Measurements from ENCODE around the gene CLDN8. TPM values are rescaled to one million over a fixed set of nuclear protein-coding genes. Genes with fewer than 3 reads are reported as not detected.

CLDN8 gene
- polyA plus RNA-seq, 3 donors: 54.3 to 70.9 (median 56.5) TPM

- DNase-seq: no peak
These were observed 6.8 kb upstream of the CLDN8 start for GRCh38 chr21:30222724-30223123.

DNA sequence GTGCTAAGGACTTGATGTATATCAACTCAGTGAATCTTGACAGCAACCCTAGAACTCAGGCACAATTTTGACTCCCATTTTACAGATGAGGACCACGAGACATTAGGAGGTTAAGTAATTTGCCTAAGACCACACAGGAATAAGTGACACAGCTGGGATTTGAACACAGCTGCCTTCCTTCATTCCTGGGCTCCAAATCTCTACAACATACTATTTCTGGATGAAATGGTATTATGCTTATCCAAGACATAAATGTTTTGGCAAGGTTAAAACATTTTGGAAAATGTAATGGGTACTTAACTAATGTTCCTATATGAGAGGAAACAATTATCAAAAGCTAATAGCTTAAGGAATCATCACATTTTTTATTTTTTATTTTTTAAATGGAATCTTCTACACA is 4.8 kb downstream of the CLDN8 start:
- no peak for DNase-seq

- DNase-seq: no peak
These were observed 6.3 kb downstream of the CLDN8 start for GRCh38 chr21:30209601-30210000.

GRCh38 chr21:30207252-30207579 is 8.7 kb downstream of the CLDN8 start:
- no peak for DNase-seq

DNA sequence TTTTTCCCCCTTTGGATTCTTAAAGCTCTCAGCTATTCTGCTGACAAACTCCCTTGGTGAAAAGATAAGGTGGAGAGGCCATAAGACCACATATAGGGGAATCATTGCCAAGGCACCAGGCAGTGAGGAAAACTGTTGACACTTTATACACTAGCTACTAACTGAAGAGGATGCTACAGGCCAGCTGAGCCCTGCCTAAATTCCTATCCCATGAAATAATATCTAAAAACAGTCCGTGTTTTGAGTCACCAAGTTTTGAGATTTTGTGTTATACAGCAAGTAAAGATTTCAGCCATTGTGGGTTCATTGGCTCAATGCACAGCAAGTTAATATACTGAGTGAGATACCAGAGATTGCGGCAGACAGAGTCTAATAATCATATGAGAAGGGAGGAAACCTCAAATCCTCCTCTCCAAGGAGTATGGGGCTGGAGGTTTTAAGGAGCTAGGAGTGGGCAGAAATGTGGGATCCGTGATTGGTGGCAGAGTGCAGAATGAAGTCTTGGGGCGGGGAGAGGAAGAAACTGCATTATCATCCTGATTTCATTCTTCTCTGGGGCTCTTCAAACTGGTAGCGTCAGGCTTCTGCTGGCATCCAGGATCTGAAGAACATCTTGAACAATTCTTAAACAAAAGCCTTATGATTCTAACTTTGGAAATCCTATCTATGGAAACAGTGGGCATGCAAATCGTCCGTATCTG is 9.2 kb downstream of the CLDN8 start:
- DNase-seq: no peak

DNA sequence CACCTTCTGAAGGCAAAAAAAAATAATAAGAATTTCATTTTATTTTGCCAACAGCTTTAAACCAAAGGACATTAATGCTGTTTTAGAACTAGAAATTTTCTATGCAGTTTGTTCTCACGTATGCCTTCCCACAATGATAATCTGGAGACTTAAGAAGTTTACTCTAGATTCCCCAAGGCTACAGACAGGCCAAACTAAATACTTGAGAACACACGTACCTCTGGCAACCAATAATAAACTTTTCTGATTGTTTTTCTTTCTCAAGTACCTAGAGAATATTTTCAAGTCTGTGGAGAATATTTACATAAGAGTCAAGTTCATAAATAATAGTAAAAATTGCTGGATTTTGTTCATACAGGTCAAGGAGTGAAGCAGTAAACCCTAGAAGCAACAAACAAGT is 15.9 kb downstream of the CLDN8 start:
- no peak for DNase-seq

DNA sequence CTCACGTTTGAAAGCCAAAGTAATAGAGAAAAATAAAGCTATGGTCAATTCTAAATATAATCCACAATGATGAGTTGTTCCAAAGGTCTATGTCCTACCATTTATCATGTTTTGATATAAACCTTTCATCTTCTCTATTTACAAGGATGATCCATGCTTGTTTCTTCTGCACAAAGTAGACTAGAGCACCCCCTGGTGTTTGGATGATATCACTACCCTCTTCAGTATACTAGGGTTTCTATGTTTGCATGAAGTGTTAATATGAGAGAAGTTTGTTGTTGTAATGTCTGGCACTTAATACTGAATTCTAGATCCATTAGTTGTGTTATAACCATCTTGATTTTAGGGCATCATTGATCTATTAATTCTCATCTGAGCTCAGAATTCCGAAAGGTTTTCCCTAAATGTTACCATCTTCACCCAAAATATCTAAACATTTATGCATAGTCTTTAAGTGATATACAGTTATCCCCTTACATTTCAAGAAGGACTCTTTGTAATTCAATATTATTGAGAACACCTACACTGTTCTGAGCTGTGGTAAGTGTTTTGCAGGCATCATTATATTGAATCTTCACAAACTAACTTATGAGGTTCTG is 21.1 kb downstream of the CLDN8 start:
- peak; percentile 24 for DNase-seq

DNA sequence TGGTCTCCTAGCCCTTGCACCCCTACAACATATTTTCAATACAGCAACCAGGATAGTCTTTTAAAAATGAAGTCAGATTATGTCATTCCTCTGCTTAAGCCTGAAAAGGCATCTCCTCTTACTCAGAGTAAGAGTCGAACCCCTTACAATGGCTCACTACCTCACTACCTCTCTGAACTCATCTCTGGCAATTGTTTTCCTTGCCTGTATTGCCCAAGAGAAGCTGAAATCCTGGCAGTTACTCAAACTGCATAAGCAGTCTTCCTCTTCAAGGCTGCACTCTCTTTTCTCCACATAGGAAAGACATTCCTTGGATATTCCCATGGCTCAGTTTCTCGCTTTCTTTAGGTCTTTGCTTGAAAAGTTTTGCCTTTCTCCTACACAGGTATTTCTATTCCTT is 22.7 kb downstream of the CLDN8 start:
- DNase-seq: no peak

DNA sequence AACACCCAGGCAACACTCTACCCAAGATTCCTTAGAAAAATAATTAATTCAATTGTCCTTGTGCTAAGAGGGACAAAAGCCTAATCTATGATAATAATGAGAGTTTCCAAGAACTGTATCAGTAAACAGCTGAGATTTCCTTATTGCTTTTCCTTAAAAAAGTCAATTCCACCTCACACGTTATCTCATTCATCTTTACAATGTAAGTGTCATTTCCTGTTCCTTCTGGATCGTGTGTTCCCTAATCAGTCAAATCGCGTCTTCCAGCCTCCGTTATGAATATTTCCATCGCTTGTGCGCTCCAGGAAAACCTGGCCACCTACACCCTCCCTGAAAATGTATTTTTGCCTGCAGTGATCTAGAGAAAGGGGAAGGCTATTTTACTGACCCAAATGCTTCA is 25.3 kb downstream of the CLDN8 start:
- no peak for DNase-seq

- DNase-seq: no peak
These were observed 26.1 kb downstream of the CLDN8 start for GRCh38 chr21:30189773-30190172.

DNA sequence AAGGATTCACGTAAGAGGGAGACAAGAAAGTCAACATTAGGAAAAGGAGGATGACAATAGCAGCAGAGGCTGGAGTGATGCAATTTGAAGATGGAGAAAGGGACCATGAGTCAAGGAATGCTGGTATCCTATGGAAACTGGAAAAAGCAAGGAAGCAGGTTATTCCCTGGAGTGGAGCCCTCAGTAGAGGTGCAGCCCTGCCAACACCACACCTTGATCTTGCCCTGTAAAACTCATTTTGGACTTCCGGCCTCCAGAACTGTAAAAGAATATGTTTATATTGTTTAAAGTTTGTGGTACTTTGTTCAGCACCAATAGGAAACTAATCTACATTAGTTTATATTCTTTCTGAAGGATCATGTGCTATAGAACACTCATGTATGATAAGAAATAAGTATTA is 29.7 kb downstream of the CLDN8 start:
- DNase-seq: no peak

DNA sequence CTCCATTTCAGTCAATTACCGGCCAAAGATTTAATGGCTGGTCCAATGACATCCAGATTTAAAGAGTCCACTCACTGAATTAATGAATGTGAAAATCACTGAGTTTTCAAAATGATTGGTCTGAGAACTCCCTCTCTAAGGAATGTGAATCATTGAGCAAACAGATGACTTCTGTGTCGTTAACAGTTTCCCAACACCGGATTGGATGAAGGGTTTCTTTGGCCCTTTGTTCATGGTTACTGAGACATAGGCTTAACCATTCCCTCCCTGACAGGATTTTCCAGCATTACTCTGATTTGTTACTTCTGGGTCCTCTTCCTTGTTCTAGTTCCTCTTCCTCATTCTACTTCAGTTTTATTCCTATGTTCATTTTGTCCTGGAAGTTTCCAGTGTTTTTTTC is 47.8 kb downstream of the CLDN8 start:
- DNase-seq: no peak

DNA sequence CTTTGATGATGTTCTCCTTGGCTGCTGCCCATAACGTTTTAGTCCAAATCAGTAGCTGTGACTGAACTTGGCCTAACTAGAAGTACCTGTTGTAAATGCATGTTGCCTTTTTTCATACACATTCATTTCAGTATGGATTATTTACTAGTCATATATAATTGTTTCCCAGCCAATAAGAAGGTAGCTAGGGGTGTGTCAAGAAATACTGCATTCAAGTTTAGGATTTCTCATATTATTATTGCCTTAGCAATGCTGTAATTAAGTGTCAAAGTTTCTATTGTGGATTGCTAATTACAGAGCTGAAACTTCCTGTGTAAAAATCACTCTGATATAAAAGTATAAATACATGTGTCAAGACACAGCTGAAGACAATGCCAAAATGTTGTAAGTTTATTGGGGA is 49.2 kb downstream of the CLDN8 start, which contains the start of gene CLDN17:
TSS of gene CLDN17 (minus strand) at position 101 of the 400 bp plus-strand sequence. CDS start 188 bp downstream, outside the sequence.
- no peak for DNase-seq

GRCh38 chr21:30166171-30166570 is 49.7 kb downstream of the CLDN8 start:
- no peak for DNase-seq

- no peak for DNase-seq
These were observed 51.1 kb downstream of the CLDN8 start for GRCh38 chr21:30164796-30165195.

Other genes with a start within 250 kb of the CLDN8 start
- gene CLDN17, start 49.3 kb downstream of the CLDN8 start, polyA plus RNA-seq (ENCODE audit: insufficient read length in 3 of 3): not detected
- not detected for gene KRTAP24-1, start 66.9 kb upstream of the CLDN8 start, polyA plus RNA-seq (ENCODE audit: insufficient read length in 3 of 3)
- gene KRTAP25-1, start 73.4 kb upstream of the CLDN8 start, polyA plus RNA-seq (ENCODE audit: insufficient read length in 3 of 3): not detected
- gene KRTAP26-1, start 104.2 kb upstream of the CLDN8 start, polyA plus RNA-seq (ENCODE audit: insufficient read length in 3 of 3): not detected
- gene KRTAP27-1, start 121.6 kb upstream of the CLDN8 start, polyA plus RNA-seq (ENCODE audit: insufficient read length in 3 of 3): not detected
- gene KRTAP23-1, start 132.5 kb upstream of the CLDN8 start, polyA plus RNA-seq (ENCODE audit: insufficient read length in 3 of 3): not detected
- gene KRTAP13-2, start 156.2 kb upstream of the CLDN8 start, polyA plus RNA-seq (ENCODE audit: insufficient read length in 3 of 3): not detected
- not detected for gene KRTAP13-1, start 179.9 kb upstream of the CLDN8 start, polyA plus RNA-seq (ENCODE audit: insufficient read length in 3 of 3)
- not detected for gene KRTAP13-3, start 209.8 kb upstream of the CLDN8 start, polyA plus RNA-seq (ENCODE audit: insufficient read length in 3 of 3)
- gene KRTAP13-4, start 214.1 kb upstream of the CLDN8 start, polyA plus RNA-seq (ENCODE audit: insufficient read length in 3 of 3): not detected
- gene KRTAP15-1, start 224.2 kb upstream of the CLDN8 start, polyA plus RNA-seq (ENCODE audit: insufficient read length in 3 of 3): not detected